ENCODE measurements around the gene NFIC. TPM values are rescaled to one million over a fixed set of nuclear protein-coding genes. Genes with fewer than 3 reads are reported as not detected.
A peak's percentile ranks its signal among the peaks of the same experiment; 100 is the strongest.
"Not testable (repeated sequence)": the region's sequence is repeated elsewhere in the genome, so short reads cannot be mapped to it uniquely, and the experiment has no call there.

Gene NFIC
- polyA plus RNA-seq, 3 donors = 25.2 to 26.2 (median 26.2) TPM

- DNase-seq = not testable (repeated sequence)
Measured at GRCh38 chr19:3391911-3392310, 25.5 kb downstream of the NFIC start.

GRCh38 chr19:3392480-3392879 is 26.1 kb downstream of the NFIC start:
- DNase-seq = no peak

GRCh38 chr19:3396881-3397265 is 30.5 kb downstream of the NFIC start:
- DNase-seq = no peak

- DNase-seq = no peak
Measured at GRCh38 chr19:3397266-3398022, 31.1 kb downstream of the NFIC start.

- no peak for DNase-seq
Measured at GRCh38 chr19:3398114-3398899, 31.9 kb downstream of the NFIC start.

- no peak for DNase-seq
Measured at GRCh38 chr19:3398900-3399278, 32.5 kb downstream of the NFIC start.

GRCh38 chr19:3399311-3399710 is 32.9 kb downstream of the NFIC start:
- not testable (repeated sequence) for DNase-seq

- DNase-seq = no peak
Measured at GRCh38 chr19:3401004-3401768, 34.8 kb downstream of the NFIC start.

GRCh38 chr19:3402631-3403443 is 36.5 kb downstream of the NFIC start:
- DNase-seq = no peak

GRCh38 chr19:3403489-3404323 is 37.3 kb downstream of the NFIC start:
- DNase-seq = peak; percentile 72

GRCh38 chr19:3404324-3405260 is 38.2 kb downstream of the NFIC start:
- peak; percentile 73 for DNase-seq

- no peak for DNase-seq
Measured at GRCh38 chr19:3405261-3405653, 38.9 kb downstream of the NFIC start.

GRCh38 chr19:3406571-3407111 is 40.3 kb downstream of the NFIC start:
- no peak for DNase-seq

- no peak for DNase-seq
Measured at GRCh38 chr19:3407556-3408516, 41.5 kb downstream of the NFIC start.

GRCh38 chr19:3408996-3409345 is 42.6 kb downstream of the NFIC start:
- DNase-seq = no peak

- no peak for DNase-seq
Measured at GRCh38 chr19:3409346-3410064, 43.1 kb downstream of the NFIC start.

- DNase-seq = no peak
Measured at GRCh38 chr19:3411636-3412035, 45.3 kb downstream of the NFIC start.
